Neural cell (in vitro differentiated cells): ENCODE measurements around the gene CACNA1D.

Experiments used
- CTCF ChIP-seq: fragments of 450-650 bp; IDR thresholded peaks from 2 replicates; pipeline ENCODE4 v1.5.1; 2014; ENCODE audit warnings: antibody characterized with exemption, mild to moderate bottlenecking, moderate library complexity; ENCODE audit not compliant: poor library complexity, severe bottlenecking
- EP300 ChIP-seq: fragments of 450-650 bp; conservative IDR thresholded peaks from 2 replicates; pipeline ENCODE4 v1.6.1; 2014; ENCODE audit warnings: antibody characterized with exemption, mild to moderate bottlenecking, moderate library complexity; ENCODE audit not compliant: poor library complexity, severe bottlenecking
- EZH2 ChIP-seq: fragments of 200-600, 300-800 bp; shearing (Covaris generic), sonication (generic); IDR thresholded peaks from 2 replicates; pipeline ENCODE4 v1.6.1; 2014; ENCODE audit warnings: antibody characterized with exemption, low read length, borderline replicate concordance, mild to moderate bottlenecking; ENCODE audit not compliant: insufficient read depth, poor library complexity, severe bottlenecking
- MXI1 ChIP-seq: fragments of 450-650 bp; conservative IDR thresholded peaks from 2 replicates; pipeline ENCODE4 v1.6.1; 2014; ENCODE audit warnings: antibody characterized with exemption, mild to moderate bottlenecking; ENCODE audit not compliant: poor library complexity, severe bottlenecking
- POLR2AphosphoS5 ChIP-seq: IDR thresholded peaks from 2 replicates; pipeline ENCODE4 v1.6.1; 2012
- REST ChIP-seq: IDR thresholded peaks from 2 replicates; pipeline ENCODE4 v1.6.1; 2012; ENCODE audit warnings: borderline replicate concordance

- TF ChIP-seq MXI1 (no peak), EZH2 (no peak), EP300 (no peak), POLR2AphosphoS5 (no peak), CTCF (no peak), REST (no peak)
Observed at GRCh38 chr3:53486961-53487654, 7.3 kb upstream of the CACNA1D start.
